Large intestine (tissue), 3 donors: ENCODE data around the gene GTPBP6. TPM values are rescaled to one million over a fixed set of nuclear protein-coding genes. Genes with fewer than 3 reads are reported as not detected.
"Not testable (repeated sequence)": the region's sequence is repeated elsewhere in the genome, so short reads cannot be mapped to it uniquely, and the experiment has no call there.

ENCODE experiments used
- DNase-seq, 2 donors: peaks; one replicate each; pipeline versions ENCODE4 v3.0.0 to v3.0.0-alpha.2; 2013
- H3K27ac ChIP-seq: one replicate; pipeline ENCODE4 v1.5.1; 2013; ENCODE audit warnings: low read length
- H3K27me3 ChIP-seq: 2 replicates; pipeline ENCODE4 v1.6.1; 2013; ENCODE audit warnings: low read length; ENCODE audit not compliant: control insufficient read depth, insufficient read depth
- H3K36me3 ChIP-seq: 2 replicates; pipeline ENCODE4 v1.6.1; 2013; ENCODE audit warnings: low read length; ENCODE audit not compliant: control insufficient read depth, insufficient read depth
- H3K4me1 ChIP-seq: one replicate; pipeline ENCODE4 v1.6.1; 2013; ENCODE audit warnings: low read length; ENCODE audit not compliant: control insufficient read depth, insufficient read depth
- H3K4me3 ChIP-seq: one replicate; pipeline ENCODE4 v1.5.1; 2013; ENCODE audit warnings: low read length
- H3K9me3 ChIP-seq: one replicate; pipeline ENCODE4 v1.6.1; 2013; ENCODE audit warnings: mild to moderate bottlenecking, low read depth, low read length, moderate library complexity; ENCODE audit not compliant: control insufficient read depth
- WGBS: methylation state at CpG from one replicate; pipeline ENCODE4 v1.1.5; 2013; ENCODE audit warnings: low lambda C conversion rate; ENCODE audit not compliant: insufficient coverage; 5-methylcytosine and 5-hydroxymethylcytosine counted together
- polyA plus RNA-seq: library from polyadenylated mRNA; unstranded; fragments of 120-200 nt; gene quantifications from one replicate; pipeline ENCODE4 v1.2.1, GENCODE V29; 2013

The GTPBP6 gene
- polyA plus RNA-seq, 1 donor: 48.5 TPM

DNA sequence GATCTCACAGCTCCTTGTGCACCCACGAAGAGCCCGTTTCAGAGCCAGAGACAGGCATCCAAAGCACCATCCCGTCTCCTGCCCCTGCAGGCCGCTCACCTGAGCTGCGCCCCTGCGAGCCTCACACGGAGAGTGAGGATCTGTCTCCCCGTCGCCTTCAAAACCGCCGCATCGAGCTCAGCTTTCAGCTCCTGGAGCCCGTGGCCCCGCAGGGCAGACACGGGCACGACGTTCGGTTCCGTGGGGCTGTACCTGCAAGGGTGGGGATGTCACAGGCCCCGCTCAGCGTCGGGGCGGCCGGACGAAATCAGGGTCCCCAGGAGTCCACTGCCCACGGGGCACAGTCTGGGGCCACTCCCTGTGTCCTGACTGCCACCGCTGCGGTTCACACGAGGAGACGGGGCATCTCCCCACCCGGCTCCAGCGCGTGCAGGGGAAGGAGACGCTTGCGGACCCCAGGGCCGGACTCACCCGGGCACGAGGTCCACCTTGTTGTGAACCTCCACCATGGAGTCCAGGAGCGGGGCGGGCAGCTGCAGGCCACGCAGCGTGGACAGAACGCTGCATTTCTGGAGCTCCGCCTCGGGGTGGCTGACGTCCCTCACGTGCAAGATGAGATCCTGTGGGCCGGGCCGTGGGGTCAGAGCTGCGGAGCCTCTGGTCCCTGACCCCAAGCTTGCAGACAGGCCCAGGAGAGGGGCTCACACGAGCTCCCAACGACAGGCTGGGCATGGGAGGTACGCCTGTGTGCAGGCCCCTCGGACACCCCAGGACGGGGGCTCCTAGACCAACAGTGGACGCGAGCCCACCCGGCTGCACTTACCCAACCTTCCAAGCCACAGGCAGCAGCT lies 11.1 kb downstream of the GTPBP6 start:
- H3K27ac ChIP-seq: no peak overlapping the region
- H3K4me1 ChIP-seq: no peaks in the 10 kb centered on the region
- no peak overlapping the region for H3K4me3 ChIP-seq
- H3K27me3 ChIP-seq: no peaks in the 10 kb centered on the region
- peaks cover 22% of the 10 kb centered on the region for H3K9me3 ChIP-seq
- peaks cover 67% of the 10 kb centered on the region for H3K36me3 ChIP-seq
- no peak for DNase-seq
- no CpG with 5 or more reads among the region's 58 CpGs for WGBS

DNA sequence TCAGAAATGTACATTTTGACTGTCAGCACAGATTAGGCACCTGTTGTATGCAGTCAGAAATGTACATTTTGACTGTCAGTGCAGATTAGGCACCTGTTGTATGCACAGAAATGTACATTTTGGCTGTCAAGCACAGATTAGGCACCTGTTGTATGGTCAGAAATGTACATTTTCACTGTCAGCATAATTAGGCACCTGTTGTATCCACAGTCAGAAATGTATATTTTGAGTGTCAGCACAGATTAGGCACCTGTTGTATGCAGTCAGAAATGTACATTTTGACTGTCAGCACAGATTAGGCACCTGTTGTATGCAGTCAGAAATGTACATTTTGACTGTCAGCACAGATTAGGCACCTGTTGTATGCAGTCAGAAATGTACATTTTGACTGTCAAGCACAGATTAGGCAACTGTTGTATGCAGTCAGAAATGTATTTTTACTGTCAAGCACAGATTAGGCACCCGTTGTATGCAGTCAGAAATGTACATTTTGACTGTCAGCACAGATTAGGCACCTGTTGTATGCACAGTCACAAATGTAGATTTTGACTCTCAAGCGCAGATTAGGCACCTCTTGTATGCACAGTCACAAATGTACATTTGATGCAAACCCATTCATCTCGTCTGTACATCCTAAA lies 11.9 kb downstream of the GTPBP6 start:
- peaks cover 66% of the 10 kb centered on the region for H3K36me3 ChIP-seq
- peaks cover 22% of the 10 kb centered on the region for H3K9me3 ChIP-seq
- DNase-seq, H3K27me3 ChIP-seq, H3K4me1 ChIP-seq, H3K4me3 ChIP-seq, H3K27ac ChIP-seq: not testable (repeated sequence)
- no CpG with 5 or more reads among the region's 3 CpGs for WGBS

DNA sequence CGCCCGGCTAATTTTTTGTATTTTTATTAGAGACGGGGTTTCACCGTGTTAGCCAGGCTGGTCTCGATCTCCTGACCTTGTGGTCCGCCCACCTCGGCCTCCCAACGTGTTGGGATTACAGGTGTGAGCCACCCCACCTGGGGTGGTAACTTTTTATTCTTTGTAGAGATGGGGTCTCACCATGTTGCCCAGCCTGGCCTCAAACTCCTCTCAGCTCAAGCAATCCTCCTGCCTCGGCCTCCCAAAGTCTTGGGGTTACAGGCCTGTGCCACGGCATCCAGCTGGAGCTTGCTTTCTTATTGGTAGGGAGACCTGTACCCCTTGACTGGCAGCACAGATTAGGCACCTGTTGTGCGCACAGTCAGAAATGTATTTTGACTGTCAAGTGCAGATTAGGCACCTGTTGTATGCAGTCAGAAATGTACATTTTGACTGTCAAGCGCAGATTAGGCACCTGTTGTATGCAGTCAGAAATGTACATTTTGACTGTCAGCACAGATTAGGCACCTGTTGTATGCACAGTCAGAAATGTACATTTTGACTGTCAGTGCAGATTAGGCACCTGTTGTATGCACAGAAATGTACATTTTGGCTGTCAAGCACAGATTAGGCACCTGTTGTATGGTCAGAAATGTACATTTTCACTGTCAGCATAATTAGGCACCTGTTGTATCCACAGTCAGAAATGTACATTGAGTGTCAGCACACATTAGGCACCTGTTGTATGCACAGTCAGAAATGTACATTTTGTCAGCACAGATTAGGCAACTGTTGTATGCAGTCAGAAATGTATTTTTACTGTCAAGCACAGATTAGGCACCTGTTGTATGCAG lies 12.6 kb downstream of the GTPBP6 start:
- Histone ChIP-seq H3K36me3 (peaks cover 62% of the 10 kb centered on the region), H3K9me3 (peaks cover 17% of the 10 kb centered on the region)
- not testable (repeated sequence) for H3K4me1 ChIP-seq, H3K27me3 ChIP-seq, H3K4me3 ChIP-seq, H3K27ac ChIP-seq, DNase-seq
- no CpG with 5 or more reads among the region's 12 CpGs for WGBS

DNA sequence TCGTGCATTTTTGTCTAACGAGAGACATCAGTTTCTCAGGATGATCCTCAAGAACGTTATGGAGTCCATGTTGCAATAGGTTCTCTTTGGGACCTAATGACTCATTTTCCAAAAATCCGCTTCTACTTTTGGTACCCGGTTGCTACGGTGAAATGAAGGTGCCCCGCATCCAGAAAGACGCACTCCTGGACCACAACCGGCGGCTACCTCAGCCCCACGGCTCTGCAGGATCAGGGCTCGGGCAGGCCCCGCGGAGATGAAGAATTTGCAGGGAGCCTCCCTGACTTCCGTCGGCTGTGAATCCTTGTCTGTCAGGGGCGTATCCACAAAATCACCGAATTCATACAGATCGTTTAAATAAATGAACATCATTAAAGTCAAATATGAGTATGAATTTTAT lies 15.6 kb downstream of the GTPBP6 start:
- Histone ChIP-seq H3K4me1 (no peaks in the 10 kb centered on the region), H3K27ac (no peak overlapping the region), H3K27me3 (no peaks in the 10 kb centered on the region), H3K36me3 (peaks cover 61% of the 10 kb centered on the region), H3K9me3 (peaks cover 19% of the 10 kb centered on the region), H3K4me3 (no peak overlapping the region)
- WGBS: 100% methylated on average over 1 of the region's 19 CpGs
- DNase-seq: no peak

DNA sequence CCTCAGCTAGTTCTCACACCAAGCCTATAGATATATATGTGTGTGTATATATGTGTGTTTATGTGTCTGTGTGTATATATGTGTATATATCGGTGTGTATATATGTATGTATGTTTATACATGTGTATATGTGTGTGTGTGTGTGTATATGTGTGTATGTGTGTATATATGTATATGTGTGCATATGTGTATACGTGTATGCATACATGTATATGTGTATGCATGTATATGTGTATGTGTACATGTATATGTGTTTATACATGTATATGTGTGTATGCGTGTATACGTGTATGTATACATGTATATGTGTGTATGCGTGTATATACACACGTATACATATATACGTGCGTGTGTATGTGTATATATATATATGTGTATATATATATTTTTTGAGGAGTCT lies 18.3 kb downstream of the GTPBP6 start:
- H3K4me3 ChIP-seq: no peak overlapping the region
- H3K4me1 ChIP-seq: no peaks in the 10 kb centered on the region
- DNase-seq: no peak
- H3K36me3 ChIP-seq: peaks cover 48% of the 10 kb centered on the region
- H3K9me3 ChIP-seq: peaks cover 14% of the 10 kb centered on the region
- H3K27ac ChIP-seq: no peak overlapping the region
- WGBS: no CpG with 5 or more reads among the region's 8 CpGs
- H3K27me3 ChIP-seq: no peaks in the 10 kb centered on the region

DNA sequence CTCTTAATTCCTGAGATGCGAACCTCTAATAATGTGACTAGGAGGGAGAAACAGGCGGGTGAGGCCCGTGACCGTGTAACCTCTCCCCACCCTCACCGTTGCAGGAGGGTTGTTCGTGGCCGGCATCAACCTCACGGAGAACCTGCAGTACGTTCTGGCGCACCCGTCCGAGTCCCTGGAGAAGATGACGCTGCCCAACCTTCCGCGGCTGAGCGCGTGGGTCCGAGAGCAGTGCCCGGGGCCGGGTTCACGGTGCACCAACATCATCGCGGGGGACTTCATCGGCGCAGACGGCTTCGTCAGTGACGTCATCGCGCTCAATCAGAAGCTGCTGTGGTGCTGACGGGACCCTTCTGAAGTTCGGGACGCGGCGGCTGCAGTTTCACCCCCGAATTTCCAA lies 19.6 kb downstream of the GTPBP6 start:
- peaks cover 12% of the 10 kb centered on the region for H3K9me3 ChIP-seq
- no CpG with 5 or more reads among the region's 36 CpGs for WGBS
- H3K4me1 ChIP-seq: no peaks in the 10 kb centered on the region
- H3K36me3 ChIP-seq: peaks cover 43% of the 10 kb centered on the region
- H3K27ac ChIP-seq: no peak overlapping the region
- DNase-seq: no peak
- no peaks in the 10 kb centered on the region for H3K27me3 ChIP-seq
- no peak overlapping the region for H3K4me3 ChIP-seq

DNA sequence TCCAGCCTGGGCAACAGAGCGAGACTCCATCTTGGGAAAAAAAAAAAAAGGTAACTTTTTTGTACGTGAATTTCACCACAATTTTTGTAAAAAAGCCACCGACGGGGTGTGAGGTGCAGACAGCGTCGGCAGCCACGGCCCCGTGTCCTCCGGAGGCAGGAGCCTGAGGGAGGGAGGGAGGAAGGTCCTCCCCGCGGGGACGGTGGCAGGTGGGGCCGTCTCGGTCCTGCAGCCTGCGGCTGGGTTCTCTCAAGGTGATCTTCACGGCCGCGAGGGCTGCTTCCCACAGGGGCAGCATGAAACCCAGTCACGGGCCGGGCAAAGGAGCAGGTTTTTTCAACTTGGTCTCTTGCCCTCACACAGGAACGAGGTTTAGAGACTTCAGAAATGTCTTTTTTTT lies 23.5 kb downstream of the GTPBP6 start:
- Histone ChIP-seq H3K27me3 (no peaks in the 10 kb centered on the region), H3K36me3 (peaks cover 53% of the 10 kb centered on the region), H3K4me1 (no peaks in the 10 kb centered on the region), H3K9me3 (peaks cover 26% of the 10 kb centered on the region), H3K4me3 (no peak overlapping the region), H3K27ac (no peak overlapping the region)
- no peak for DNase-seq
- no CpG with 5 or more reads among the region's 21 CpGs for WGBS

DNA sequence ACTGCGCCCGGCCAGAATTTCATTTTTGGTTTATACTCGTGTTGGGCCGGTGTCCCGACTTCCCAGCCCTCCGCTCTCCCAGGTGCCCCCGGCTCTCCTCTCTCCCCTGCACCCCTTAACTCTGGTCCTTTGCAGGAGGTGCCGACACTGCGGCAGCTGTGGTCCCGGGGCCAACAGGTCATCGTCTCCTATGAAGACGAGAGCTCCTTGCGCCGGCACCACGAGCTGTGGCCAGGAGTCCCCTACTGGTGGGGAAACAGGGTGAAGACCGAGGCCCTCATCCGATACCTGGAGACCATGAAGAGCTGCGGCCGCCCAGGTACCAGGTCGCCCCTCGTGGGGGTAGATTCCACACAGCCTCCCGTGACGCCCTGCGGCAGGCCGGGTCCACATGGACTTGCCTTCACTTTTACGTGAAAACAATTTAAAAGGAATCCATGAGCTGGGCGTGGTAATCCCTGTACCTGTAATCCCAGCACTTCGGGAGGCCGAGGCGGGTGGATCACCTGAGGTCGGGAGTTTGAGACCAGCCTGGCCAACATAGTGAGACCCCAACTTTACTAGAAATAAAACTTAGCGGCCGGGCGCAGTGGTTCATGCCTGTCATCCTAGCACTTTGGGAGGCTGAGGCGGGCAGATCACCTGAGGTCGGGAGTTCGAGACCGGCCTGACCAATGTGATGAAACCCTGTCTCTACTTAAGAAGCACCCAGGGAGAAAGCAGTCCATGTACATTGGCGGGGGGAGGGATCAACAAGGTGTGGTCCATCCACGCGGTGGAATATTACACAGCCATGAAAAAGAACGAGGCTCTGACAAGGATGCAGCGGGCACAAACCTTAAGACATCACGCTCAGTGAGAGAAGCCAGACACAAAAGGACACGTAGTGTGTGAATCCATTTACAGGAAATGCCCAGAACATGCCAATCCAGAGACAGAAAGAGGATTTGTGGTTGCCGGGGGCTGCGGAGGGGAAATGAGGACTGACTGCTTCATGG lies 25.4 kb downstream of the GTPBP6 start:
- no CpG with 5 or more reads among the region's 47 CpGs for WGBS
- no peak overlapping the region for H3K27ac ChIP-seq
- H3K27me3 ChIP-seq: no peaks in the 10 kb centered on the region
- peaks cover 24% of the 10 kb centered on the region for H3K9me3 ChIP-seq
- no peak for DNase-seq
- H3K4me3 ChIP-seq: no peak overlapping the region
- H3K4me1 ChIP-seq: no peaks in the 10 kb centered on the region
- peaks cover 58% of the 10 kb centered on the region for H3K36me3 ChIP-seq

DNA sequence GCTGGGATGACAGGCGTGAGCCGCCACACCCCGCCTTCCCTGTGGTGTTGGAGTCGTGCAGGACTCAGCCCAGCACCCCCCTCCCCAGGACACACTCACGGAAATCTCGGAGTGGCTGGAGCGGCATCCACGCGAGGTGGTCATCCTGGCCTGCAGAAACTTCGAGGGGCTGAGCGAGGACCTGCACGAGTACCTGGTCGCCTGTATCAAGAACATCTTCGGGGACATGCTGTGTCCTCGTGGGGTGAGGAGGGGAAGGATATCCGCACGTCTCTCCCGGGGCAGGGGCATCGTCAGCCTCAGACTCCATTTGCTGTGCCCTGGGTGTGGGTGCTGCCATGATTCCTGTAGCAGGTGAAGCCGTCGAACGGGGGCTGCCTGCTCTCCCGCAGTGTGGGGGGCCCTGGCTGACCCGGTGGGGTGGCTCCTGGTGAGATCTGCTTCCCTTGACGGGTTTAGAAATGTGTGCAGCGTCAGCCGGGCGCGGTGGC lies 27.1 kb downstream of the GTPBP6 start:
- Histone ChIP-seq H3K4me3 (no peak overlapping the region), H3K9me3 (peaks cover 24% of the 10 kb centered on the region), H3K27ac (no peak overlapping the region), H3K4me1 (no peaks in the 10 kb centered on the region), H3K27me3 (no peaks in the 10 kb centered on the region), H3K36me3 (peaks cover 61% of the 10 kb centered on the region)
- WGBS: no CpG with 5 or more reads among the region's 29 CpGs
- no peak for DNase-seq
